A549 treated with GW870086 at 1 μM for 4 hours (cell line): ENCODE measurements around the gene SYNPR. TPM values are rescaled to one million over a fixed set of nuclear protein-coding genes. Genes with fewer than 3 reads are reported as not detected.

Source experiments
- total RNA-seq: library from RNA; stranded (reverse); fragments of 200-300 nt; extraction: Qiagen RNA extraction; gene quantifications from 5 replicates; pipeline ENCODE4 v1.2.3, GENCODE V29; 2022; ENCODE audit warnings: low read depth

SYNPR gene
- not detected in 5 replicates for total RNA-seq

DNA sequence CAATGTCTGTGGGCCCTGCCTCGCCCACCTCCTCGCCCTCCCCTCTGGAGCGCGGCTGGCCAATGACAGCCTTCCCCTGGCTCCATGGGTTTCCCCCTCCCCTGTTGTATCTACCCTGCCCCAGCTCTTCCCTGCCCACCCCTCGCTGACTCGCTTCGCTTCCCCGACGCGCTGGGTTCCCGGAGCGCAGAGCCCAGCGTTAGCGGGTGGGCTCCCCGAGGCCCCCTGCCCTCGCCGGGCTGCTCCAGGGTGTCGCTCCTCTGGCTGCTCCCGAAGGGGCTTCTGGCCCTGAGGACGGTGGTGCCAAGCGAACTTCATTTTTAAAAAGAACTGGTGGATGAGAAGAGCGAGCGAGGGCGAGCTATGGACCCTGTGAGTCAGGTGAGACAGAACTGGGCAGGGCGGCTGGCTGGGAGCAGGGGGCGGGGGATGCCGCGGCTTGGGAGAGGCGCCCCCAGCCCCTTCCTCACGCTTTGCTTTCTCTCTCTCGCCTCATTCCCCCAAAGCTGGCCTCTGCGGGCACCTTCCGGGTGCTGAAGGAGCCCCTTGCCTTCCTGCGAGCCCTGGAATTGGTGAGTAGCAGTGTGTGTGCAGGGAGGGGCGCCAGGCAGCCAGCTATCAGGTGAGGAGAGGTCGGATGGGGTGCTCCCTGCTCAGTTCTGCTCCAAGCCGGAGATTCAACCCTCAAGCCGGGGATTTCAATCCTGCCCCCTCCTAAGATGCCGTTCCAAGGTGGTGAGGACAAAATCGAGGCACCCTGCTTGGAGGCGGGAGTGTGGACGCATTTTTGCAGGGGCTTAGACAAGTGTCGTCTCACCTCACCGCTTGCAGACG is at the start of gene SYNPR:
SYNPR (plus strand) TSS at position 138 of the 834 bp plus-strand sequence.

DNA sequence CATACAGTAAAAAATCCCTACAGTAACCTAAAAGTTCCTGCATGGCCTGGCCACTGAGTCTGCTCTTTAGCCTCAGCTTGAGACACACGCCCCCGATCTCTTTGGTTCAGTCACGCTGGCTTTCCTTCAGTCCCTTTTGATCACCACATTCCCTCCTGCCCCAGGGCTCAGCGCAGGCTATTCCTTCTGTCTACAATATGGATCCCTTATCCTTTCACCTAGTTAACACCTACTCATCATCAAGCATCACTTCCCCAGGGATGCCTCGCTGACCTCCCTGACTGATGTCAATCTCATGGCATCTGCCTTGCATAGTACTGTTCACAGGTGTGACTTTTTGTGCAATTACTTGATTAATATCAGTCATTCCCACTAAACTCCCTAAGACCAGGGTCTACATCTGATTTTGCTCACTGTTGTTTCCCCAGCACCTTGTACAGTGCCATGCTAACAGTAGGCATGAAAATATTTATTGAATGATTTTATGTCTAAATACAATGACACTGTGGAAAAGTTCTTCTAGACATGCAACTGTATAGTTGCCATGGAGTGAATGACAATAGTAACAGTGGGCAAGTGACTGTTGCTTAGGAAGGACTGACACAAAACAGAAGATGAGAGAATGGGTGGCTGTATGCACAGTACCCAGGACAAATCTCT is 374.1 kb downstream of the SYNPR start, which contains the start of gene SNTN:
SNTN (plus strand) TSS at position 610 of the 660 bp plus-strand sequence; CDS start at position 623, 13 bp downstream.

